Endothelial cell of umbilical vein (primary cell): ENCODE results near the gene CCSER1. TPM values are rescaled to one million over a fixed set of nuclear protein-coding genes. Genes with fewer than 3 reads are reported as not detected.

ENCODE experiments used
- BruUV-seq: library from RNA; stranded (reverse); fragments of 400-500 nt; replicated peaks from 2 replicates; lab custom pipeline; 2021; lab: Mats Ljungman, UMichigan
- CTCF ChIA-PET: fragments of 300-600, 350-600 bp; sonication (Branson Sonifier 250); formaldehyde crosslinking; loops from one replicate; lab custom pipeline; 2021; ENCODE audit warnings: antibody characterized with exemption, inconsistent platforms; lab: Charles Lee
- POLR2A ChIA-PET: fragments of 300-600, 350-600 bp; sonication (Branson Sonifier 250); formaldehyde crosslinking; loops from one replicate; lab custom pipeline; 2021; ENCODE audit warnings: antibody characterized with exemption, inconsistent platforms; lab: Charles Lee
- DNase-seq: peaks from one replicate; pipeline ENCODE4 v3.0.0-alpha.2; 2011; ENCODE audit warnings: low read depth, low spot score
- FAIRE-seq: peaks from 2 replicates; lab custom pipeline; 2011; peaks lifted over from hg19 to GRCh38; lab: Jason Lieb, UNC
- H2AFZ ChIP-seq: 2 replicates; pipeline ENCODE4 v1.6.0; 2012; ENCODE audit warnings: low read depth, low read length, control low read depth, inconsistent platforms
- H3K27ac ChIP-seq: 2 replicates; pipeline ENCODE4 v1.5.1; 2011; ENCODE audit warnings: low read depth, mild to moderate bottlenecking, control low read depth, low read length, moderate library complexity; ENCODE audit not compliant: insufficient read depth
- H3K27me3 ChIP-seq, 2 experiments: 2 replicates each; pipeline versions ENCODE4 v1.6.0 to v1.6.1; 2011; ENCODE audit warnings: low read length in 2 of 2, mixed read lengths in 1 of 2; ENCODE audit not compliant: control insufficient read depth in 2 of 2, insufficient read depth in 2 of 2
- H3K36me3 ChIP-seq, 2 experiments: 2 replicates in 1 of 2; 3 replicates in 1 of 2; pipeline ENCODE4 v1.5.1; 2011; ENCODE audit warnings: low read length in 2 of 2, mild to moderate bottlenecking in 1 of 2, moderate library complexity in 1 of 2; ENCODE audit not compliant: control insufficient read depth in 2 of 2, insufficient read depth in 2 of 2; ENCODE audit errors: extremely low read depth in 1 of 2
- H3K4me1 ChIP-seq: 3 replicates; pipeline ENCODE4 v1.5.1; 2011; ENCODE audit warnings: mild to moderate bottlenecking, low read length; ENCODE audit not compliant: control insufficient read depth, insufficient read depth; ENCODE audit errors: extremely low read depth
- H3K4me2 ChIP-seq: 2 replicates; pipeline ENCODE4 v1.6.1; 2011; ENCODE audit warnings: low read length, control low read depth, mixed read lengths; ENCODE audit not compliant: insufficient read depth
- H3K4me3 ChIP-seq, 3 experiments: fragments of 200-600 bp in 1 of 3; sonication (generic), shearing (Covaris generic) in 1 of 3; replicated peaks in 1 of 3; 2 replicates each; pipeline ENCODE4 v1.5.1; 2011 to 2016; ENCODE audit warnings: control low read depth in 3 of 3, low read length in 3 of 3, mild to moderate bottlenecking in 2 of 3, inconsistent platforms in 1 of 3, low read depth in 1 of 3, moderate library complexity in 1 of 3; ENCODE audit not compliant: insufficient read depth in 1 of 3
- H3K79me2 ChIP-seq: 2 replicates; pipeline ENCODE4 v1.6.0; 2012; ENCODE audit warnings: low read length, inconsistent platforms; ENCODE audit not compliant: control insufficient read depth, insufficient read depth
- H3K9ac ChIP-seq: replicated peaks from 2 replicates; pipeline ENCODE3; 2011; ENCODE audit warnings: low read length, control low read depth; ENCODE audit not compliant: insufficient read depth; ENCODE audit errors: extremely low read depth
- H3K9me1 ChIP-seq: replicated peaks from 3 replicates; pipeline ENCODE4 v1.6.0; 2011; ENCODE audit warnings: mild to moderate bottlenecking, low read length; ENCODE audit not compliant: control insufficient read depth, insufficient read depth; ENCODE audit errors: extremely low read depth
- H3K9me3 ChIP-seq: replicated peaks from 2 replicates; pipeline ENCODE4 v1.5.1; 2012; ENCODE audit warnings: low read length, inconsistent platforms; ENCODE audit not compliant: control insufficient read depth, insufficient read depth
- H4K20me1 ChIP-seq: replicated peaks from 2 replicates; pipeline ENCODE3; 2011; ENCODE audit warnings: mild to moderate bottlenecking, low read length; ENCODE audit not compliant: control insufficient read depth, insufficient read depth; ENCODE audit errors: extremely low read depth
- EZH2 ChIP-seq: IDR thresholded peaks from 2 replicates; pipeline ENCODE4 v1.6.1; 2012; ENCODE audit warnings: borderline replicate concordance, low read depth, mild to moderate bottlenecking, moderate library complexity, low read length, inconsistent platforms; ENCODE audit not compliant: severe bottlenecking
- FOS ChIP-seq: IDR thresholded peaks from 2 replicates; pipeline ENCODE4 v1.6.1; 2011; ENCODE audit warnings: mild to moderate bottlenecking, low read length, moderate library complexity, borderline replicate concordance; ENCODE audit not compliant: insufficient read depth
- GATA2 ChIP-seq: IDR thresholded peaks from 2 replicates; pipeline ENCODE4 v1.7.0; 2011; ENCODE audit warnings: low read depth, mild to moderate bottlenecking, moderate library complexity, mixed read lengths, low read length; ENCODE audit not compliant: insufficient read length, insufficient read depth
- JUN ChIP-seq: IDR thresholded peaks from 2 replicates; pipeline ENCODE4 v1.6.1; 2011; ENCODE audit warnings: borderline replicate concordance, low read depth; ENCODE audit not compliant: insufficient read length, insufficient read depth
- MYC ChIP-seq: IDR thresholded peaks from one replicate; pipeline ENCODE4 v1.6.1; 2011; ENCODE audit warnings: mild to moderate bottlenecking, low read depth, low read length
- POLR2A ChIP-seq: IDR thresholded peaks from 2 replicates; pipeline ENCODE4 v1.6.1; 2012; ENCODE audit warnings: low read depth, mild to moderate bottlenecking, control low read depth, low read length
- POLR2AphosphoS5 ChIP-seq: IDR thresholded peaks from 2 replicates; pipeline ENCODE4 v1.6.1; 2012; ENCODE audit warnings: low read depth, mild to moderate bottlenecking, control low read depth, low read length, moderate library complexity; ENCODE audit not compliant: insufficient read depth
- dilution Hi-C: fragments of 300-500 bp; cut with MboI; formaldehyde crosslinking; loops from one replicate; pipeline ENCODE4 v1.15.0; 2019; ENCODE audit warnings: low sequenced_read_pairs; ENCODE audit not compliant: extremely low pct_ligation_motif_present
- intact Hi-C: fragments of 100-400 bp; cut with micrococcal nuclease; formaldehyde crosslinking; loops from one replicate; pipeline ENCODE4 v1.10.0; 2022
- polyA plus RNA-seq, 4 experiments: library from polyadenylated mRNA; depleted of rRNA in 3 of 4; stranded (reverse) in 3 of 4; unstranded in 1 of 4; fragments of >200 nt; gene quantifications; 2 replicates each; pipeline versions ENCODE4 v1.2.1 to v1.2.3, GENCODE V29; 2011 to 2012; ENCODE audit warnings: missing spikeins in 1 of 4
- total RNA-seq: library from RNA; stranded (reverse); gene quantifications from 2 replicates; pipeline ENCODE4 v1.2.3, GENCODE V29; 2021
- TF ChIP-seq, protein P1 (sequence below), 2 donors: IDR thresholded peaks; 1 replicate in 1 of 2; 2 replicates in 1 of 2; pipeline ENCODE4 v1.5.1; 2011; ENCODE audit warnings: low read length in 2 of 2, mild to moderate bottlenecking in 2 of 2, moderate library complexity in 2 of 2, control low read depth in 1 of 2, inconsistent platforms in 1 of 2, low read depth in 1 of 2; ENCODE audit not compliant: insufficient read depth in 1 of 2; ENCODE audit errors: extremely low read depth in 1 of 2
- TF ChIP-seq, protein P2 (sequence below): IDR thresholded peaks from 2 replicates; pipeline ENCODE4 v1.6.1; 2011; ENCODE audit not compliant: insufficient read depth, insufficient read length

Gene CCSER1
- total and polyA plus RNA-seq, 2 donors (not counting 3 experiments of a cell fraction or from before 2014, with no cell fraction given), result 0.11 to 1.8 TPM

DNA sequence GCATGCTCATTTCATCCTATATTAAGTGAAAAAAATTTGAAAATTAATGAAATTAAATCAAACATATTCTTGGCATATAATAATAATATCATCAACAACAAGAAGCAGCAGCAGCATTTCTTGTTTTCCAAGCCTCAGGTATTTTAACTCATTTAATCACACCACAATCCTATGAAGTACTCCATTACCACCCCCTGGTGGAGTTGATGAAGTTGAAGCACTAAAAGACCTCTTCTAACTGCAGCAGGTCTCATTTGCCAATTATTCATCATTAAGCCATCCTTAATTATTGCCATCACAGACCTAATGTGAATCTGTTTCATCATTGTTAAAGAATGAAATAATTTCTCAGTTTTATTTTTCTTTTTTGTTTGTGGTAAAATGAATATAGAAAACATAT, 1375.2 kb downstream of the CCSER1 start:
- dilution Hi-C loops, result no loop called here
- intact Hi-C loops, result loop anchor here (1.0 to 5.0 kb wide), 2 partner anchors 1083 to 1185 kb away; no protein-coding TSS in a partner anchor
- Histone ChIP-seq H4K20me1 (no peaks in the 10 kb centered on the region), H3K27ac (no peak overlapping the region), H2AFZ (no peak overlapping the region), H3K9ac (no peak overlapping the region), H3K79me2 (no peaks in the 10 kb centered on the region), H3K4me3 (no peak overlapping the region), H3K9me3 (no peaks in the 10 kb centered on the region), H3K36me3 (no peaks in the 10 kb centered on the region), H3K27me3 (no peaks in the 10 kb centered on the region), H3K9me1 (no peaks in the 10 kb centered on the region), H3K4me1 (no peaks in the 10 kb centered on the region), H3K4me2 (no peak overlapping the region)
- BruUV-seq, result no TSS peak
- TF ChIP-seq, protein P1, sequence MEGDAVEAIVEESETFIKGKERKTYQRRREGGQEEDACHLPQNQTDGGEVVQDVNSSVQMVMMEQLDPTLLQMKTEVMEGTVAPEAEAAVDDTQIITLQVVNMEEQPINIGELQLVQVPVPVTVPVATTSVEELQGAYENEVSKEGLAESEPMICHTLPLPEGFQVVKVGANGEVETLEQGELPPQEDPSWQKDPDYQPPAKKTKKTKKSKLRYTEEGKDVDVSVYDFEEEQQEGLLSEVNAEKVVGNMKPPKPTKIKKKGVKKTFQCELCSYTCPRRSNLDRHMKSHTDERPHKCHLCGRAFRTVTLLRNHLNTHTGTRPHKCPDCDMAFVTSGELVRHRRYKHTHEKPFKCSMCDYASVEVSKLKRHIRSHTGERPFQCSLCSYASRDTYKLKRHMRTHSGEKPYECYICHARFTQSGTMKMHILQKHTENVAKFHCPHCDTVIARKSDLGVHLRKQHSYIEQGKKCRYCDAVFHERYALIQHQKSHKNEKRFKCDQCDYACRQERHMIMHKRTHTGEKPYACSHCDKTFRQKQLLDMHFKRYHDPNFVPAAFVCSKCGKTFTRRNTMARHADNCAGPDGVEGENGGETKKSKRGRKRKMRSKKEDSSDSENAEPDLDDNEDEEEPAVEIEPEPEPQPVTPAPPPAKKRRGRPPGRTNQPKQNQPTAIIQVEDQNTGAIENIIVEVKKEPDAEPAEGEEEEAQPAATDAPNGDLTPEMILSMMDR (IDR thresholded peaks at IDR 0.05; ENCODE audit: extremely low read depth in 1 of 2, insufficient read depth in 1 of 2, low read depth in 1 of 2, low read length in 2 of 2), result peak in 1 of 2 donors; percentile 4
- no peak for TF ChIP-seq JUN
- no peak for TF ChIP-seq FOS
- POLR2A ChIA-PET, result no interaction called here
- FAIRE-seq (no peak), DNase-seq (peak; percentile 8)
- CTCF ChIA-PET, result no interaction called here

DNA sequence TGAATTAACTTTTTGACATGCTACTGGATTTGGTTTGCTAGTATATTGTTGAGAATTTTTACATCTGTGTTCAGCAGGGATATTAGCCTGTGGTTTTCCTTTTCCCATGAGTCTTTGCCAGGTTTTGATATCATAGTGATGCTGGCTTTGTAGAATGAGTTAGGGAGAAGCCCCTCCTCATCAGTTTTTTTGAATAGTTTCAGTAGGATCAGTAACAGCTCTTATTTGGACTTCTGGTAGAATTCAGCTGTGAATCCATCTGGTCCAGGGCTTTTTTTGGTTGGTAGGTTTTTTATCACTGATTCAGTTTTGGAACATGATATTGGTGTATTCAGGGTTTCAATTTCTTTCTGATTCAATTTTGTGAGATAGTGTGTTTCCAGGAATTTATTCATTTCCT, 1386.1 kb downstream of the CCSER1 start:
- Histone ChIP-seq H3K4me3 (no peak overlapping the region), H3K9me1 (no peaks in the 10 kb centered on the region), H3K79me2 (no peaks in the 10 kb centered on the region), H3K4me1 (no peaks in the 10 kb centered on the region), H3K9ac (no peak overlapping the region), H3K27ac (no peak overlapping the region), H4K20me1 (no peaks in the 10 kb centered on the region), H3K36me3 (no peaks in the 10 kb centered on the region), H2AFZ (no peak overlapping the region), H3K4me2 (no peak overlapping the region), H3K27me3 (no peaks in the 10 kb centered on the region), H3K9me3 (no peaks in the 10 kb centered on the region)
- dilution Hi-C loops, result no loop called here
- intact Hi-C loops, result no loop called here
- ChIA-PET CTCF (no interaction called here), POLR2A (no interaction called here)
- FAIRE-seq, result no peak
- no peak for DNase-seq
- BruUV-seq, result no TSS peak
- TF ChIP-seq, protein P1 (IDR thresholded peaks at IDR 0.05; ENCODE audit: extremely low read depth in 1 of 2, insufficient read depth in 1 of 2, low read depth in 1 of 2, low read length in 2 of 2), result no peak
- no peak for TF ChIP-seq JUN
- no peak for TF ChIP-seq POLR2AphosphoS5
- TF ChIP-seq EZH2, result no peak
- no peak for TF ChIP-seq POLR2A
- TF ChIP-seq, protein P2, sequence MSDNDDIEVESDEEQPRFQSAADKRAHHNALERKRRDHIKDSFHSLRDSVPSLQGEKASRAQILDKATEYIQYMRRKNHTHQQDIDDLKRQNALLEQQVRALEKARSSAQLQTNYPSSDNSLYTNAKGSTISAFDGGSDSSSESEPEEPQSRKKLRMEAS, result no peak
- no peak for TF ChIP-seq GATA2
- no peak for TF ChIP-seq FOS
- TF ChIP-seq MYC, result no peak
